NCI-H82 (cell line): ENCODE results near the gene RECQL5.
"Not testable (repeated sequence)": the region's sequence is repeated elsewhere in the genome, so short reads cannot be mapped to it uniquely, and the experiment has no call there.

ENCODE experiments used
- DNase-seq: peaks from one replicate; lab custom pipeline; 2025; lab: John Stamatoyannopoulos, UW

RECQL5 gene

DNA sequence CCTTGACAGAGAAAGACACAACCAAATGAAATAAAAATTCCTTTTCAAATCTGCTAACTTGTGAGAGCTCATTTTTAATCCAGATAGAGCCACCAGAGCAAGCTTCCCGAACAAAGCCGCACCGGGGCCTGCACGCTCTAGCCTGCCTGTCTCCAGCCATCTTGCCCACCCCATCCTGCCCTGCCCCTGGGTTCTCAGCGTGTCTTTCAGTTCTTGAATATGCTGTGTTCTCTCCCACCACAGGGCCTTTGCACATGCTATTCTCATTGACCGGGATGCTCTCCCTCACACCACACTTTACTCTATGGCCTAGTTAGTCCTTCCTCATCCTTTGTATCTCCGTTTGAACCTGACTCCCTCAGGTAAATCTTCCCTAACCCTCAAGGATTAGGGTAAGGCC is 19.0 kb downstream of the RECQL5 start:
- no peak for DNase-seq

DNA sequence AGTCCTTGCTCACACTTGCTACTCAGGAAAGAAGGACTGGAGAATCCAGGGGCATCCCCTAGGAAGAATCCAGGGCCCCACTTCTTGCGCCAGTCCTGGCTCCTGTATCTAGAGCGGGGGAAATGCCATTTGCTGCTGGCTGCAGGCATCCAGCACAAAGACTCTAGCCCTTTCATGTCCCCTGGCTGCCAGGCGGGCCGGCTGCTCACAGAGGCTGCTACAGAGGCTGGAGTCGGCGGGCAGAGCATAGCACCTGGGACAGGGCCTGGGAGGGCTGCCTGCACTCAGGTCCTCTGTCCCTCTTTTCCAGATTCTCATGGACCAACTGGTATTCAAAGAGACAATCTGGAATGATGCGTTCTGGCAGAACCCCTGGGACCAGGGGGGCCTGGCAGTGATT is 19.9 kb downstream of the RECQL5 start:
- no peak for DNase-seq

DNA sequence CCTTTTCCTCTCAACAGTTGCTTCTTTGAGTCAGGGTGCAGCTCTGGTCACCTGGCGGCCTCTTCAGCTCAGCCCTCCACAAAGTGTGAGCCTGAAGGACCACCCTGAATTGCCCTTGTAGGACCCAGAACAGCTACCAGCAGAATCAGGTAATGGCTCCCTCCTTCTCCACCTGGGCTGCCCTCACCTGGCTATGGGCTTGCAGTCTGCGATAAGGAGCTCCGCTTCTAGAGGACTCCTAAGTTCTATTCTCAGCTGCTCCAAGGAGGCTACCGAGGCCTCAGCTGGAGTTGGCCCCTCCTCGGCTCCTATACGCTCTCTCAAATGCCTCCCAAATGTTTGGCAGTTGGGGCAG is 20.3 kb downstream of the RECQL5 start:
- no peak for DNase-seq

DNA sequence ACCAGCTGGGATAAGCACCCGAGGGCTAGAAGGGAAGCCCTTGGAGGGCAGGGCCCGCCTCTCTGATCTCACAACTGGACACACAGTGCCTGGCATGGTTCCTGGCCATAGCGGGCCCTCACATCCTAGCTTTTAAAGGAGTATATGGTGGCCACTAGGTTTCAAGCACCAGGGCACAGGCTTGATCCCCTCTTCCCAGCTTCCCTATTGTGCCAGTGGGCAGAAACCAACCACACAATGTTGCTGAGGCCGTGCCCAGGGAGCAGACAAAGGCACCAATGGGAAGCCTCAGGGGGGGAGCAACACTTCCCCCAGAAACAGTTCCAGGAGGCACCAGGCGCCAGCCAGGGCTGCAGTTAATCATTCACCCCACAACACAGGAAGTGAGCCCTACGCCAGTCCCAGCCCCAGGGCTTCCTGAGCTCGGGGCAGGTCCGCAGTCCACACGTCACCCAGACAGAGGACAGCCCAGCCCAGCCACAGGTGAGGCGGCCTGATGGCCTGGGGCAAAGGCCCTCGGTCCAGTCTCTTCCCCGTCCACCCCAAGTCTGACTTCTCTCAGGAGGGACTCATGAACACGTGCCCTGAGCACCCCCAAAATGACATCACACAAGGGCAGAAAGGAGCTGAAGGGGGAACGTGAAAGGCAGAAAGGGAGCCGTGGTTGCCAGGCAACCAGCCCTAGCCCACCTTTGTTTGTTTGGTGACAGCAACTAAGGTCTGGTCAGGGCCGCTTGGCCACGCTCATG is 20.9 kb downstream of the RECQL5 start:
- no peak for DNase-seq

GRCh38 chr17:75645501-75645888 is 21.5 kb downstream of the RECQL5 start:
- DNase-seq = no peak

DNA sequence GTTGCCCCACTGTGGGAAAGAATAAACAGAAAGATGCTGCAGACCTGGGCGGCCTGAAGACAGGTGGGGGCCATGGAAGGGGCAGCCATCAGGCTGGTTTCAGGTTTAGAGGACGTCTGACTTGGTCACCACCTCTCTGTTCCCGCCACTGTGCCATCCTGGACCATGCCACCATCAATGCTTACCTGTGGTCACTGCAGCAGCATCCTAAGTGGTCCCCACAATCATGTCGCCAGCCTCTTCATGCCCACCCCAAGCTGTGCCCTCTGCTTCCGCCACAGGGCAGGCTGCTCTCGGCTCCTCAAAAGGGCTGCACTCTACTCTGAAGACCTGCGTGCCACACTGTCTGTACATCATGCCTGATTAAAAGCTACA is 23.3 kb downstream of the RECQL5 start:
- no peak for DNase-seq

- DNase-seq = no peak
Measured at GRCh38 chr17:75642784-75643642, 23.9 kb downstream of the RECQL5 start.

- no peak for DNase-seq
Measured at GRCh38 chr17:75642182-75642783, 24.7 kb downstream of the RECQL5 start.

GRCh38 chr17:75641343-75641742 is 25.6 kb downstream of the RECQL5 start:
- no peak for DNase-seq

DNA sequence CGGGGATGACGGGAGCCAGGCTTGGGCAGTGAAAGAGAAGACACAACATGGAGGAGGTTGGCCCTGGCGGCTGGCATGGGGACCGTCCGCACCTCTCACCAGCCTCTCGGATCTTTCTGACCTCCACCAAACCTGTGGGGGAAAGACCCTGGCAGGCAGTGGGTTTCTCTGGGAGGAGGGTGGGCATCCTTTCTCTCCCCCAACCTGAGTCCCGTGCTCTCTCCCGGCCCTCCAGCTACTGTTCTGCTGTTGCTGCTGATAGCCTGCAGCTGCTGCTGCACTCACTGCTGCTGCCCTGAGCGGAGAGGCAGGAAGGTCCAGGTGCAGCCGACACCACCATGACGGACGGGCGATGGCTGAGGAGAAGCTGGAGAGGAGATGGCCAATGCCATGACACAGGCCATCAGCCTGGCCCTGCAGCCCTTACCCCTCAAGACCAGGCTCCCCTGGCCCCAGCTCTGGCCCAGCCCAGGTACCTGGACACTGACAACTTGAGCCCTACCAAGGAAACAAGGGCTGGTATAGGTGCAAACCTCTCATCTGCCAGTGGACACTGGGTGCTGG is 26.3 kb downstream of the RECQL5 start:
- DNase-seq = no peak

DNA sequence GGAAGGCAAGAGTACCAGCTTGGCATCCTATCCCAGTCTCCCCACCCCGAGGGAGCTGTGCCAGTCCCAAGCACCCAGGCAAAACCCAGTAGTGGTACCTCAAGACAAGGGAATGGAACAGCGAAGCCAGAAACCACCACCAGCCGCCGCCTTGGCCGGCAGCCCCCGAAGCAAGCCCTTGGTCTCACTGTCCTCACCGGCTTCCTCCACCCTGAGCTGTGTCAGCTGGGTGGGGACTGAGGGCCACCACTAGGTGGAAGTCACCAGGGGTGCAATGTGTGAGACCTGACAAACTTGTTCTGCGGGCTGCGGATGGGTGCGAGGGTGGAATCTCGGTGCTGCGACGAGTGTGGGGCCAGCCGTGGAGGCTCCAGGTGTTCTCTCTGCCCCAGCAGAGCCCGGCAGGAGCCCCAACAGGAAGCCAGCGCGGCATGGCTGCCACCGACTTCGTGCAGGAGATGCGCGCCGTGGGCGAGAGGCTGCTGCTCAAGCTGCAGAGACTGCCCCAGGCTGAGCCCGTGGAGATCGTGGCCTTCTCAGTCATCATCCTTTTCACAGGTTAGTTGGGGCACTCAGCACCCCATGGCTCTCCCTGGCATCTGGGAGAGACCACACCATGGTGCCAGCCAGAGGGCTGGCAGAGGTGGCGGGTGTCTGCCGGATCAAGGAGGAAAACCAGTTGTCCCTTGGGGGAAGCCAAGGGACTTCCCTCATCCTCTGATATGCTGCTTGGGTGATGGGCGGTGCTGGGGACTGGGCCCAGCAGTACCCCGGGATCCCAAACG is 27.0 kb downstream of the RECQL5 start:
- DNase-seq = no peak

DNA sequence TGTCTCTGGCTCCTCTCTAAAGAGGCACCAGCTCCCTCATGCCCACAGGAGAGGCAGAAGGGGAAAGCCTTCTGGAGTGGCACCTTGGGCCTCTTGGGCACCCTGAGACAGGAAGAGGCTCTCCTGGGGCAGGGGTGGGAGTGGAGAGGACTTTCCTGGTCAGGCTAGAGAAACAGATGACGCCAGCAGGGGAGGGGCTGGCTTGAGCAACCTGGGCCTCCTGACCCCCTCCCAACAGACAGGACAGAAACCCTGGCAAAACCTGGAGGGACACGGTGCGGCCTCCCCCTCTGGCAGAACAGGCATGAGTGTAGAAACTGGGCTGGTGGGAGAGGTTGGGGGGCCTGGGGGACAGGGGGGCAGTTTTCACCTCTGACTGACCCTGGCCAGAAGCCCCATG is 27.6 kb downstream of the RECQL5 start:
- no peak for DNase-seq

DNA sequence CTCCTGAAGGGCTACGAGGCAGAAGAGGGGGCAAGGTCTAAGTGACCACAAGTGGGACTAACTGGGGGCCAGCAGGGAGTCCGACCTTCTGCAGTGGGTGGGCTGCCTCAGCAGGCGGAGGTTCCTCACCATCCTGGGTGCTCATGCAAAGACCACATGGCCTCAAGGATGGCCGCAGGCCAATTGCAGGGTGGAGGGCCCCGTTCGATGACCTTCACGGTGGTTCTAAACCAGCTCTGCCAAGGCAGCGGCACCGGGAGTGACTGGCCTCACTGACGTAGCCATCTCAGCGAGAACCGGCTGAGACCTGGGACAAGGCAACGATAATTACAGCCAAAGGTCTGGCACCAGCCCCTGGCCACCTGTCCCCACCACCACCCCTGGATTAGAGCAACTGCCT is 28.1 kb downstream of the RECQL5 start:
- no peak for DNase-seq

DNA sequence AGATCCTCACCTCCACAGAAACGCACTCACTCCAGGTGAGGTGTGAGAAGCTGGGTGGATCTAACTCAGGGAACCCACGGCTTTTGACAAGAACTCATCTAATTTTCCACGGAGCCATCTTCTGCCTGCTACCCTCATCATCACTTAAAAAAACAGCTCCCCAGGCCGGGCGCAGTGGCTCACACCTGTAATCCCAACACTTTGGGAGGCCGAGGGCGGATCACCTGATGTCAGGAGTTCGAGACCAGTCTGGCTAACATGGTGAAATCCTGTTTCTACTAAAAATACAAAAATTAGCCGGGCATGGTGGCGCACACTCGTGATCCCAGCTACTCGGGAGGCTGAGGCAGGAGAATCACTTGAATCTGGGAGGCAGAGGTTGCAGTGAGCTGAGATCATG is 28.9 kb downstream of the RECQL5 start:
- not testable (repeated sequence) for DNase-seq

- no peak for DNase-seq
Measured at GRCh38 chr17:75637551-75637950, 29.4 kb downstream of the RECQL5 start.

DNA sequence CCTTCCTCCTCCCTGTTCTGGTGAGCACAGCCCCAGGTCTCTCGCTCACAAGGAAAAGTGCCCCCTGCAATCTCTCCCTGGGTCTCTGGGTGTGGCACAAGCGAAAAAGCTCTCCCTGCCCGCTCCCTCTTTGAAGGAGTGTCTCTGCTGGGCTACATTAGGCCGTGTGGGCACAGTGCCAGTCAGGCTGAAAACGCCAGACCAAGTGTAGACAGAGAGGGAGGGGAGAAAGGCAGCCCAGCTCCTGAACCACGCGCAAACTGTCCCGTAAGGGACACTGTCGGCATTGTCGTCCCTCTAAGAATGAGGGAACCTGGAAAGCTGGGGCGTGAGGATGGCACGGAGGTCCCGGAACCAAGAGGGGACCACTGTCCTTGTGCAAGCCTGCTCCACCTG is 29.8 kb downstream of the RECQL5 start:
- no peak for DNase-seq

DNA sequence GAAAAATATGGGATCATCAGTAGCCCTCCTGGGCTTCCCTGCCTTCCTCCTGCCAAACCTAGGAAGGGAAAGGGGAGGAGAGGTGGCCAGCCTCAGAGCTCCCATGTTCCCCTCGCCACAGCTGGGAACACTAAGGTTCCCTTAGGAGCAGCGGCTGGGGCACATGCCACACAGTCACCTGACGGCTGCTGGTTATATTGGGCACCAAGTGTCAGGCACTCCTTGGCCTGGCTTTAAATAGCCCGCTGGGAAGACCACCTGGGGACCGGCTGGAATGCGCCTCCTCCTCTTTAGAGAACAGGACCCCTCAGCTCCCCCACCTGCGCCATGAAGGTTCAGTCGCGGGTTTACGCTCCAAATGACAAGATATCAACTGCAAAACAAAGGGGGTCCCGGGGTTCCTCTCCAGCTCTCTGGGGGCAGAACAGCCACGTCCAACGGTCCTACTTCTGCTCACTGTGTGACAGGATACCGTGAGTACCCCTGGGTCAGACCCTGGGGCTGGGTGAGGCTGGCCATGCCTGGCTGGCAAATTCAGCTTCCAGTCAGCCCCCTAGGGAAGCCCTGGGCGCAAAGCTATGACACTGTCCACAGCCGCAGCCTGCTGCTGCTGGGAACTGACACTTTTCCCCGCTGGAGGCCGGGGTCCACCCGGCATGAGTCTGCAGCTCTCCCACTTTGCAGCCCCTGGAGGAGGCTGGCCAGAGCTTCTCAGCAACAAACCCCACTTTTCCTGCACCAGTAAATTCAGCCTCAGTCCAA is 30.4 kb downstream of the RECQL5 start:
- no peak for DNase-seq

- no peak for DNase-seq
Measured at GRCh38 chr17:75635610-75636202, 31.2 kb downstream of the RECQL5 start.

- no peak for DNase-seq
Measured at GRCh38 chr17:75634754-75635609, 32.0 kb downstream of the RECQL5 start.

DNA sequence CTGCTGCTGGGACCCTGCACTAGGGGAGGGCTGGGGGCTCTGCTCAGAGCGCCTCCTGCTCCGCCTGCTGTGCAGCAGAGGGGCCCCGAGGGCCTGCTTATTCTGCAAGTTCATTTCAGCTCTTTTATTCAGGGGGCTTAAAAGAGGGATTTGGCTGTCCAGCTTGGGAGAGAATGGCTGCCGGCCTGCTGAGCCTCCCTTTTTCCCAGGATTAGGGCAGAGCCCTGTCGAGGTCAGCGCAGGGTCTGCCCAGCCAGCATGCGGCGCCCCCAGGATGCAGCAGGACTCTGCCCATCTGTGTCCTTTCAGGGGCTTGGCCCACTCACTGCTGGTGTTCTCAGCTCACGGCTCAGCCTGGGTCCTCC is 32.6 kb downstream of the RECQL5 start:
- DNase-seq = peak; percentile 45
